Fibroblast of lung (primary cell): ENCODE results near the gene BBIP1. TPM values are rescaled to one million over a fixed set of nuclear protein-coding genes. Genes with fewer than 3 reads are reported as not detected.

Source experiments
- DNase-seq, 2 donors: peaks; one replicate each; pipeline versions ENCODE4 v3.0.0 to v3.0.0-alpha.2; 2010; ENCODE audit warnings: low read depth in 2 of 2
- H2AFZ ChIP-seq: 2 replicates; pipeline ENCODE4 v1.5.1; 2012; ENCODE audit warnings: low read length, control low read depth, inconsistent platforms
- H3K27ac ChIP-seq: 2 replicates; pipeline ENCODE4 v1.5.1; 2011; ENCODE audit warnings: low read length, control low read depth; ENCODE audit not compliant: insufficient read depth
- H3K27me3 ChIP-seq: 2 replicates; pipeline ENCODE4 v1.5.1; 2011; ENCODE audit warnings: mild to moderate bottlenecking, low read length; ENCODE audit not compliant: control insufficient read depth, insufficient read depth
- H3K36me3 ChIP-seq: 2 replicates; pipeline ENCODE4 v1.5.1; 2011; ENCODE audit warnings: low read length; ENCODE audit not compliant: control insufficient read depth, insufficient read depth
- H3K4me1 ChIP-seq: 2 replicates; pipeline ENCODE4 v1.5.1; 2011; ENCODE audit warnings: low read length; ENCODE audit not compliant: control insufficient read depth, insufficient read depth; ENCODE audit errors: extremely low read depth
- H3K4me2 ChIP-seq: 2 replicates; pipeline ENCODE4 v1.5.1; 2011; ENCODE audit warnings: low read length, control low read depth; ENCODE audit not compliant: insufficient read depth; ENCODE audit errors: extremely low read depth
- H3K4me3 ChIP-seq, 4 experiments: fragments of 200-600 bp in 1 of 4; sonication (generic) in 1 of 4; replicated peaks in 1 of 4; 2 replicates each; pipeline ENCODE4 v1.5.1; 2011 to 2016; ENCODE audit warnings: low read length in 4 of 4, low read depth in 3 of 4, mild to moderate bottlenecking in 3 of 4, control low read depth in 2 of 4, inconsistent platforms in 1 of 4, mixed read lengths in 1 of 4; ENCODE audit not compliant: insufficient read depth in 1 of 4; ENCODE audit errors: control extremely low read depth in 1 of 4
- H3K79me2 ChIP-seq: 2 replicates; pipeline ENCODE4 v1.5.1; 2012; ENCODE audit warnings: mild to moderate bottlenecking, low read length, inconsistent platforms; ENCODE audit not compliant: control insufficient read depth, insufficient read depth
- H3K9ac ChIP-seq: 2 replicates; pipeline ENCODE4 v1.5.1; 2011; ENCODE audit warnings: mild to moderate bottlenecking, low read length, control low read depth; ENCODE audit not compliant: insufficient read depth
- H3K9me3 ChIP-seq: 2 replicates; pipeline ENCODE4 v1.5.1; 2012; ENCODE audit warnings: low read depth, low read length; ENCODE audit not compliant: control insufficient read depth, insufficient read depth
- H4K20me1 ChIP-seq: 2 replicates; pipeline ENCODE4 v1.5.1; 2011; ENCODE audit warnings: low read length; ENCODE audit not compliant: control insufficient read depth, insufficient read depth; ENCODE audit errors: extremely low read depth
- CTCF ChIP-seq, 2 donors: IDR thresholded peaks in 1 of 2; conservative IDR thresholded peaks in 1 of 2; 1 replicate in 1 of 2; 2 replicates in 1 of 2; pipeline ENCODE4 v1.5.1; 2011 to 2012; ENCODE audit warnings: low read length in 2 of 2, control low read depth in 1 of 2, inconsistent platforms in 1 of 2, low read depth in 1 of 2, mild to moderate bottlenecking in 1 of 2
- EZH2 ChIP-seq: IDR thresholded peaks from 2 replicates; pipeline ENCODE4 v1.5.1; 2012; ENCODE audit warnings: low read length, control low read depth, mild to moderate bottlenecking; ENCODE audit errors: missing control alignments
- polyA plus RNA-seq, 2 donors: library from polyadenylated mRNA; depleted of rRNA in 1 of 2; stranded (reverse) in 1 of 2; unstranded in 1 of 2; fragments of >200 nt; gene quantifications; 2 replicates each; pipeline ENCODE4 v1.2.1, GENCODE V29; 2011 to 2012; ENCODE audit warnings: missing spikeins in 1 of 2
- total RNA-seq: library from RNA; depleted of rRNA; stranded (reverse); fragments of >200 nt; gene quantifications from 2 replicates; pipeline ENCODE4 v1.2.1, GENCODE V29; 2014

Gene BBIP1
- total and polyA plus RNA-seq, 2 donors (not counting 1 experiment from before 2014, with no cell fraction given), result 30.1 to 31.7 TPM

DNA sequence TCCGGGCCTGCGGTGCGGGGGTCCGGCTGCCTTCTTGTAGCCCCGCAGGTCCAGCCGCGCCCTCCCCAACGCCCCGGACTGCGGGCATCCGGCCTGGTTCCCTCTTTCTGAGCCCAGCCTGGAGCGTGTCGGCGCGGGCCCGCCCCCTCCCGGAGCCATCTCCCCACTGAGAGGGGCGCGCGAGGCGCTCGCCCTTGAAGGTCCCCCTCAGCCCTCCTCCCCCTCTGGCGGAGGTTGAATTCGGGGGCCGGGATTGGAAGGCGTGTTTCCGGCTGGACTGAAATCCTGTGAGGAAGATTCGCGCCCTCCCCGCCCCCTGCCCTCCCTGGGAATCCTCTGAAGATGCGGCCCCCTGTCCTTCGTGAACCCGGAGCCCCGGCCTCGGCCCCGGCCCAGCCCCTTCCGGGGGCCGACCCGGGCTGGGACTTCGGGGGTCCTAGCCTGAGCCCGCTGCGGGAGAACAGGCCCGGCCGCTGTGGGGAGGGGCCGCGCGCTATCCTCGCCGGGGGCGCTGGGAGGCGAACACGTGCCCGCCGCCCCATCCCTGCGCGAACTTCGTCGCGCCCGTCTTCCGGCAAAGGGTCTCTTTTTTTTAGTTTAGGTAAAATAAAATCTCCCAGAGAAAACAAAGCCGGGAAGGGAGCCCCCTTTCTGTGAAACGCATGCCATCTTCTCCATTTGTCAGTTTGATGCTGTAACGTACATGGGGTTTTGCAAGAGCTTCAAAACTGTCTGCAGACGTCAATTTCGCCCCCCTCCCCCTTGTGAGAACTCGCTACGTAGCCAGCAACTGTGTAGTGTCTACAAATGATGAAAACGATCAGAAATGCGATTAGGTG is 46.6 kb downstream of the BBIP1 start:
- H3K27ac ChIP-seq, result peak overlapping the region; percentile 75
- no peaks in the 10 kb centered on the region for H3K36me3 ChIP-seq
- TF ChIP-seq EZH2, result no peak
- TF ChIP-seq CTCF (conservative IDR thresholded peaks at IDR 0.05 in 1 of 2, IDR thresholded peaks at IDR 0.05 in 1 of 2; ENCODE audit: low read depth in 1 of 2, low read length in 2 of 2), result peak; percentile 26 to 27
- peak overlapping the region; percentile 97 for H3K4me2 ChIP-seq
- no peaks in the 10 kb centered on the region for H3K27me3 ChIP-seq
- peak overlapping the region; percentile 69 to 91 (median 86) for H3K4me3 ChIP-seq
- H3K79me2 ChIP-seq, result peaks cover 9% of the 10 kb centered on the region
- H4K20me1 ChIP-seq, result no peaks in the 10 kb centered on the region
- H3K9me3 ChIP-seq, result no peaks in the 10 kb centered on the region
- peaks cover 5% of the 10 kb centered on the region for H3K4me1 ChIP-seq
- H3K9ac ChIP-seq, result peak overlapping the region; percentile 86
- DNase-seq, result peak; percentile 81 to 93
- peak overlapping the region; percentile 41 for H2AFZ ChIP-seq

DNA sequence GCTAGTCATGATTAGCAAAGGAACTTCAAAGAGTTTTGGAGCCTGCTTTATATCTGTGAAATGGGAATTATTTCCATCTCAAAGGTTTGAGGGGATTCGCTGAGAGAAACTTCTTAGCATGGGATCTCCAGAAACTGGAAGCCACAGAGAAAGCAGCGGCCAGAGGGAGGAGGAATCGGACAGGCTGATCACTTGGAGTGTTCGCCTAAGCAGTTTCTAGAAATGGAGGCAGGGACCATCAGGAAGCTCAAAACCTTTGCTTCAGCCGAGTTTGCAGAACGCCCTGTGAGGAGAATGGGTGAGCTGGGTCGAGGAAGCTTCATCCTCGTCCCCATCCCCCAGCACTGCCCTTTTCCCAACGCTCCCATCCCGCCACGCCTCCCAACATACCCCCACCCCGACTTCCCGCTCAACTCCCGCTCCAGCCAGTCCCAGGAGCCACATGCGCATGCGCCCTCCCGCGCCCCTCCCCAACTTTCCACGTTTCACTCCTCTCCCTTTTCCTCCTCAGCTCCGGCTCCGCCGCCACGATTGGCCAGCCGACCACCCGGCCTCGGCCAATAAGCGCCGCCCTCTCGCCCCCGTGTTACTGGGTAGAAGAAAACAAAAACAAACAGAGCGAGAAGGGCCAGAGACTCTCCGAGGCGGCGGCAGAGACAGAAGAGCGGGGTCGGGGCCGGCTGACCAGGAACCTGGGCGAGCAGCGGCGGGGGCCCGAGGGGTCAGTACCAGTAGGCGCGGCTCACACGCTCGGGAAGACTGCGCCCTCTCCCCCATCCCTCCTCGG is 47.5 kb downstream of the BBIP1 start, which contains the start of gene PDCD4:
Gene PDCD4 (plus strand): TSS at position 631 of the 787 bp plus-strand sequence. CDS start 4,100 bp downstream, outside the sequence.
- Histone ChIP-seq H3K4me1 (peaks cover 5% of the 10 kb centered on the region), H3K4me2 (peak within 1 kb of the TSS; percentile 97), H4K20me1 (no peaks in the 10 kb centered on the region), H3K79me2 (peaks cover 9% of the 10 kb centered on the region), H3K4me3 (peak within 1 kb of the TSS; percentile 69 to 91 (median 86)), H3K27me3 (no peaks in the 10 kb centered on the region), H3K9ac (peak within 1 kb of the TSS; percentile 86), H3K27ac (peak within 1 kb of the TSS; percentile 75), H2AFZ (peak within 1 kb of the TSS; percentile 95), H3K36me3 (no peaks in the 10 kb centered on the region), H3K9me3 (no peaks in the 10 kb centered on the region)
- DNase-seq, result peak; percentile 96 to 97
- TF ChIP-seq EZH2 (no peak), CTCF (conservative IDR thresholded peaks at IDR 0.05 in 1 of 2, IDR thresholded peaks at IDR 0.05 in 1 of 2; ENCODE audit: low read depth in 1 of 2, low read length in 2 of 2) (no peak)

DNA sequence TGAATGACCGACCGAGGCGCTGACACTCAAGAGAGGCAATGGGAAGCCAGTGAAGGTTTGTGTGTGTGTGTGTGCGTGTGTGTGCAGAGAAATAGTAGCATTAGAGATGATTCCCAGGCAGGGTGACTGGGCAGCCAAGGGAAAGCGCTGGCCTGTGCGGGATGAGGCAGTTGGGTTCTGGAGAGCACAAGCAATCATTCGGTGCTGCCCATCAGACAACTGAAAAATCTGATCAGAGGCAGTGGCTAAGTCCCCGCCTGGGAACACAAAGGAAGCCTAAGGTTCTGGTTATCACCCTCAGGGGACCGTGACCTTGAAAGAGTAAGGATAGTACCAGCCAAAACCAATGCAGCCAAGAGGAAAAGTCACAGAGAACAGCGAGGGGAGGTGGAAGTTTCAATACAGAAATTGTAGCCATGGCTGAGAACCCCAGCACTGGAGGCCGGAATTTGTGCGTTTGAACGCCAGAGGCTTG is 48.1 kb downstream of the BBIP1 start:
- Histone ChIP-seq H3K4me2 (peak overlapping the region; percentile 89), H3K36me3 (no peaks in the 10 kb centered on the region), H3K4me1 (peaks cover 5% of the 10 kb centered on the region), H4K20me1 (no peaks in the 10 kb centered on the region), H2AFZ (peak overlapping the region; percentile 95), H3K27me3 (no peaks in the 10 kb centered on the region), H3K79me2 (peaks cover 9% of the 10 kb centered on the region), H3K4me3 (peak overlapping the region in 3 of 4 experiments; percentile 68 to 91 (median 80)), H3K9ac (no peak overlapping the region), H3K9me3 (no peaks in the 10 kb centered on the region), H3K27ac (peak overlapping the region; percentile 75)
- TF ChIP-seq CTCF (conservative IDR thresholded peaks at IDR 0.05 in 1 of 2, IDR thresholded peaks at IDR 0.05 in 1 of 2; ENCODE audit: low read depth in 1 of 2, low read length in 2 of 2) (no peak), EZH2 (no peak)
- no peak for DNase-seq
